Skeletal muscle tissue (tissue), 4 donors: Measurements from ENCODE around the gene ARPC4. TPM values are rescaled to one million over a fixed set of nuclear protein-coding genes. Genes with fewer than 3 reads are reported as not detected.
A peak's percentile ranks its signal among the peaks of the same experiment; 100 is the strongest.

Source experiments
- H3K27ac ChIP-seq: one replicate; pipeline ENCODE4 v1.7.0; 2013; ENCODE audit warnings: mild to moderate bottlenecking, low read depth, low read length, inconsistent platforms
- H3K27me3 ChIP-seq, 3 donors: one replicate each; pipeline ENCODE4 v1.7.0; 2013; ENCODE audit warnings: low read length in 3 of 3; ENCODE audit not compliant: control insufficient read depth in 3 of 3, insufficient read depth in 3 of 3
- H3K36me3 ChIP-seq, 3 donors: one replicate each; pipeline ENCODE4 v1.7.0; 2013; ENCODE audit warnings: low read length in 3 of 3; ENCODE audit not compliant: control insufficient read depth in 3 of 3, insufficient read depth in 3 of 3
- H3K4me1 ChIP-seq, 3 donors: one replicate each; pipeline ENCODE4 v1.7.0; 2013; ENCODE audit warnings: low read length in 3 of 3, mild to moderate bottlenecking in 3 of 3; ENCODE audit not compliant: control insufficient read depth in 3 of 3, insufficient read depth in 3 of 3
- H3K4me3 ChIP-seq, 3 donors: one replicate each; pipeline ENCODE4 v1.7.0; 2013; ENCODE audit warnings: low read length in 3 of 3
- H3K9ac ChIP-seq, 3 donors: one replicate each; pipeline ENCODE4 v1.7.0; 2013; ENCODE audit warnings: low read length in 3 of 3, mild to moderate bottlenecking in 3 of 3, moderate library complexity in 2 of 3, low read depth in 1 of 3
- H3K9me3 ChIP-seq, 3 donors: one replicate each; pipeline ENCODE4 v1.7.0; 2013; ENCODE audit warnings: low read length in 3 of 3; ENCODE audit not compliant: control insufficient read depth in 3 of 3
- total RNA-seq: library from RNA; depleted of rRNA; stranded (reverse); fragments of >200 nt; gene quantifications from one replicate; pipeline ENCODE4 v1.2.3, GENCODE V29; 2014
- donor health status: Osteomylitis.

Gene ARPC4
- total RNA-seq, 1 donor from 2014 or later = 65.2 TPM

GRCh38 chr3:9828801-9829755 lies 36.2 kb downstream of the ARPC4 start:
- H3K9ac ChIP-seq = no peak overlapping the region
- no peak overlapping the region for H3K4me3 ChIP-seq
- no peaks in the 10 kb centered on the region for H3K9me3 ChIP-seq
- H3K27me3 ChIP-seq = no peaks in the 10 kb centered on the region
- H3K4me1 ChIP-seq = no peaks in the 10 kb centered on the region
- peaks cover 10 to 36% (median 27%) of the 10 kb centered on the region in 3 donors for H3K36me3 ChIP-seq
- H3K27ac ChIP-seq = no peak overlapping the region

DNA sequence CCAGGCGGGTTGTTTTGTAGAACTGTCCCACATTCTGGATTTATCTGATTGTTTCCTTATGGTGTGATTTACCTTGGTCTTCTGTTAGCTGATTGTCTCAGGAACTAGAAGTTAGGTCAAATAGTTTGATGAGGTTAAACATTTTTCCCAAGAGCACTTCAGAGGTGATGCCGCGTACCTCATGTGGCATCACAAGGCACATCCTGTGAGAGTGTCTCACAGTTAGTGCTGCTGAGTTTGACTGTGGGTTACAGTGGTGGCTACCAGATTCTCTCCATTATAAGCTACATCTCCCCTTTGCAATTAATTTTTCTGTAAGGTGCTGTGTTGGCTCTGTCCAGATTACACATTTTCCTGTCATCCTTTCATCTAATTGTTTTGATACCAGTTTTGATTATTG lies 38.4 kb downstream of the ARPC4 start:
- Histone ChIP-seq H3K36me3 (peaks cover 24 to 53% (median 42%) of the 10 kb centered on the region in 3 donors), H3K4me3 (no peak overlapping the region), H3K9me3 (no peaks in the 10 kb centered on the region)

GRCh38 chr3:9833078-9833477 lies 40.2 kb downstream of the ARPC4 start:
- Histone ChIP-seq H3K27me3 (no peaks in the 10 kb centered on the region), H3K27ac (no peak overlapping the region), H3K9ac (no peak overlapping the region), H3K4me1 (no peaks in the 10 kb centered on the region), H3K9me3 (no peaks in the 10 kb centered on the region), H3K36me3 (peaks cover 27 to 52% (median 43%) of the 10 kb centered on the region in 3 donors), H3K4me3 (no peak overlapping the region)

More for the DNA sequence above, 38.4 kb downstream of the ARPC4 start:
- Histone ChIP-seq H3K27me3 (no peaks in the 10 kb centered on the region), H3K4me1 (no peaks in the 10 kb centered on the region), H3K27ac (no peak overlapping the region), H3K9ac (no peak overlapping the region)

DNA sequence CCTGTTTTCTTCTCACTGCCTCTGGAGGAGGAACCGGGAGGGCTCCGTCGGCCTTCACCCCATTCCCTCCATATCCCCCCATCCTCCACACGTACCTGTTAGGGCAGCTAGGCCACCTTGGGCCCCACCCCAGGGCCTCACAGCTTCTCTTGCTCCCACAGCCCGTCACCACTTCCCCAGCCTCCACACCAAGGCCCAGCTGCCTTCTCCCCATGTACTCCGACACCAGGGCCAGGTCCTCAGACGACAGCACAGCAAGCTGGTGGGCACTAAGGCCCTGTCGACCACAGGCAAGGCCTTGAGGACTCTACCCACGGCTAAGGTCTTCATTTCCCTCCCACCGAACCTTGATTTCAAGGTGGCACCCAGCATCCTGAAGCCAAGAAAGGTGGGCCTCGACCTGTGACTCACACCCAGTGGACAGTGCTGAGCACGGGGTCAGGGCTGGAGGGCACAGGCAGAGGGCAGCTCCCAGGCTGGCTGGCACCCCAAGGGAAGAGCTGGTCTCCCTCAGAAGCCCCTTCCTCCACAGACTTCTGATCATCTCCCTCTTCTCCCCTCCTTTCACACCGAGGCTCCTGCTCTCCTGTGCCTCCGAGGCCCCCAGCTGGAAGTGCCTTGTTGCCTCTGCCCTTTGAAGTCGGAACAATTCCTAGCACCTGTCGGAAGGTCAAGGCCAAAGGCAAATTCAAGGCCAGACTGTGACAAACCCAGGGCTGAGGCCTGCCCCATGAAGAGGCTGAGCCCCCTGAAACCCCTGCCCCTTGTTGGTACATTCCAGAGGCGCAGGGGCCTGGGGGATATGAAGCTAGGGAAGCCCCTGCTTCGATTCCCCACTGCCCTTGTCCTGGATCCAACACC lies 41.9 kb downstream of the ARPC4 start:
- no peaks in the 10 kb centered on the region for H3K9me3 ChIP-seq
- peaks cover 33 to 56% (median 47%) of the 10 kb centered on the region in 3 donors for H3K36me3 ChIP-seq
- no peaks in the 10 kb centered on the region for H3K4me1 ChIP-seq
- H3K27me3 ChIP-seq = no peaks in the 10 kb centered on the region
- no peak overlapping the region for H3K27ac ChIP-seq
- no peak overlapping the region for H3K4me3 ChIP-seq
- peak overlapping the region in 1 of 3 donors; percentile 33 for H3K9ac ChIP-seq

GRCh38 chr3:9837701-9838582 lies 45.1 kb downstream of the ARPC4 start:
- H3K4me3 ChIP-seq = no peak overlapping the region
- no peaks in the 10 kb centered on the region for H3K9me3 ChIP-seq
- peaks cover 54 to 67% (median 63%) of the 10 kb centered on the region in 3 donors for H3K36me3 ChIP-seq
- peaks cover 3 to 7% (median 5%) of the 10 kb centered on the region in 3 donors for H3K4me1 ChIP-seq
- no peaks in the 10 kb centered on the region for H3K27me3 ChIP-seq
- H3K27ac ChIP-seq = no peak overlapping the region
- no peak overlapping the region for H3K9ac ChIP-seq

GRCh38 chr3:9838856-9839255 lies 46.0 kb downstream of the ARPC4 start:
- Histone ChIP-seq H3K27me3 (no peaks in the 10 kb centered on the region), H3K27ac (no peak overlapping the region), H3K36me3 (peaks cover 53 to 59% (median 57%) of the 10 kb centered on the region in 3 donors), H3K4me3 (no peak overlapping the region), H3K9ac (no peak overlapping the region), H3K4me1 (peaks cover 9 to 11% (median 10%) of the 10 kb centered on the region in 3 donors), H3K9me3 (no peaks in the 10 kb centered on the region)

- Histone ChIP-seq H3K27me3 (no peaks in the 10 kb centered on the region), H3K36me3 (peaks cover 40 to 44% (median 42%) of the 10 kb centered on the region in 3 donors), H3K27ac (no peak overlapping the region)
Observed at GRCh38 chr3:9841015-9841414, 48.1 kb downstream of the ARPC4 start.

DNA sequence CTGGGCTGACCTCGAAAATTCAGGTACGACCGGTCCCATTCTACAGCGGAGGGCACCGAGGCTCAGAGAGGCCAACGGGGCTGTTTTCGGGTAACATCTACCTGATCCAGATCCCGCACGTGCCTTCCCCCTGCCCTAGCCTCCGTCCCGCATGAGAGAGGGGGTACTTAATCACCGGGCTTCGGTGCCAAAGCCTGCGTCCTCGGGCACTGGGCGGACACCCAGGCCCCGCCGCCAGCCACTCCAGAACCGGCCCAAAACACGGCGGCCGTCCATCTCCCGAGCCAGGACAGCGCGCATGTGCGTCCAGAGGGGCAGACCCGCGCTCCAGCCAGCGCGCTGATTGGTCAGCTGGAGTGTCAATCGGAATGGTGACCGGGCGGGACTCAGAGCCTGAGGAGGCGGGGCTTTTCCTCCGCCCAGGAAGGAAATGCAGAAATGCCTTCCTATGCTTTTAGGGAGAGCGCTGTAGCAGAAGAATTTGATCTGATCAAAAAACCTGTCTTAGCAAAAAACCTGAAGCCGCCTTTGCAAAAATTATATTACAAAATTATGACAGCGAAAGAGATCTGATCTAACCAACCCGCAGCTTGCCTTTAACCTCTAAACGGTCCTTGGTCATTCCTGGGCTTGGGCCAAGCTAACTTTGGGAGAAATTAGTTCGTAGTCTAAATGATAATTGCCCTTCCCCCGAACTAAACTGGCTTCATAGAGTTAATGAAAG lies 51.0 kb downstream of the ARPC4 start, which contains the start of gene RPUSD3:
RPUSD3 (minus strand) TSS at position 294 of the 724 bp plus-strand sequence; CDS start at position 276, 18 bp downstream.
- Histone ChIP-seq H3K4me1 (peaks cover 10 to 14% (median 12%) of the 10 kb centered on the region in 3 donors), H3K27ac (peak within 1 kb of the TSS; percentile 66), H3K36me3 (peaks cover 28 to 30% (median 29%) of the 10 kb centered on the region in 3 donors), H3K4me3 (peak within 1 kb of the TSS; percentile 94 to 99 (median 98)), H3K9me3 (no peaks in the 10 kb centered on the region), H3K9ac (peak within 1 kb of the TSS; percentile 86 to 92 (median 90)), H3K27me3 (no peaks in the 10 kb centered on the region)

More at GRCh38 chr3:9841015-9841414, 48.1 kb downstream of the ARPC4 start:
- H3K4me3 ChIP-seq = no peak overlapping the region
- no peak overlapping the region for H3K9ac ChIP-seq
- peaks cover 10 to 14% (median 12%) of the 10 kb centered on the region in 3 donors for H3K4me1 ChIP-seq
- H3K9me3 ChIP-seq = no peaks in the 10 kb centered on the region
